Activated CD4-positive, alpha-beta T cell treated with anti-CD3 and anti-CD28 coated beads, Interleukin-2, Interleukin-4, amounts not matched to agents 100 ng/mL and 50 ng/mL, durations not matched to agents 16 hours and 8 hours (primary cell): ENCODE data around the gene TMTC2.
"Not testable (repeated sequence)": the region's sequence is repeated elsewhere in the genome, so short reads cannot be mapped to it uniquely, and the experiment has no call there.

Experiments
- DNase-seq: peaks from one replicate; pipeline ENCODE4 v3.0.0-alpha.2; 2020; ENCODE audit warnings: low spot score

TMTC2 gene

DNA sequence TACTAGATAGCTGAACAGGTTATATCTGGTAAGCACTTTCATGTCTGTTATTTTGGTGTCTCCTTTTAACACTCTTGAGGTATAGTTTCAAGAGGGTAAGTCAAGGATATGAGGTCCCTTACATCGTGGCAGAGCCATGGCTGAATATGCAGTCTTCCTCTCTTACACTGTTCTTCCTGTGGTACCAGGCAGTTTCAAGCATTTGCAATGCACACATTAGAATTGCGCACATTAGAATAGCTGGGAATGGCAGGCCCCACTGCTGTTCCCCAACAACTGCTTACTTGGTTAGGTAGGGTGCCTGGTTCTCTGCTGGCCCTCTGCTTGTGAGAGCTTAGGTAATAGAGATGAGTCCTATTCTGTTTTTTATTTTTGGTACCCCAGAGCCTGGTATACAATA, 41.2 kb downstream of the TMTC2 start:
- no peak for DNase-seq

DNA sequence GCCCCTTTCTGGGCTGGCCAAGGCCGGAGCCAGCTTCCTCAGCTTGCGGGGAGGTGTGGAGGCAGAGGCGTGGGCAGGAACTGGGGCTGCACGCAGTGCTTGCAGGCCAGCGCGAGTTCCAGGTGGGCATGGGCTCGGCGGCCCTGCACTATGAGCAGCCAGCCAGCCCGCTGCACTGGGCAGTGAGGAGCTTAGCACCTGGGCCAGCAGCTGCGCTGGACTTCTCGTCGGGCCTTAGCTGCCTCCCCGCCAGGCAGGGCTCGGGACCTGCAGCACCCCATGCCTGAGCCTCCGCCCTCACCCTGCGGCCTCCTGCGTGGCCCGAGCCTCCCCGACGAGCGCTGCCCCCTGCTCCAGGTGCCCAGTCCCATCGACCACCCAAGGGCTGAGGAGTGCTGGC, 42.0 kb downstream of the TMTC2 start:
- no peak for DNase-seq

DNA sequence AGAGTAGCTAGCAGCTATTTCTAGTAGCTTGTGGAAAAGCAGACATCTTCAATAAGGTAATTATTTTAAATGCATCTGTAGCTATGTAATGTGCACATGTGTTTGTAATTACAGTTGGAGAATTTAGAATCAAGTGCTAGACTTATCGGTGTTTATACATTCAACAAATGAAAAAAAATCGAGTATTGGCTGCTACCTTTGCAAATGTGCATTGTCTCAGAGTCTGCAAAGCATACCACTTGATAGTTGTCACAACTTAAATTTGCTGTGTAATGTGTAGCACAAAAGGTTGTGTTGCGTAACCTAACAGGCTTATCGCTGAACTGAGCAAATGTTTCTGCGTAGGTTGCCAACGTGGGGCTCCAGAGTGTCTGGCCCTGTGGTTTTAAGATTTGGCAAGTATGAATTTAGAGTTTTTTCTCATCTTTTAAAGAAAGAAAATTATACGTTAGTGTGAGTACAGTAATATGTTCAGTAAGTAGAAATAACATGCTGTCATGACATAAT, 44.3 kb downstream of the TMTC2 start:
- no peak for DNase-seq

DNA sequence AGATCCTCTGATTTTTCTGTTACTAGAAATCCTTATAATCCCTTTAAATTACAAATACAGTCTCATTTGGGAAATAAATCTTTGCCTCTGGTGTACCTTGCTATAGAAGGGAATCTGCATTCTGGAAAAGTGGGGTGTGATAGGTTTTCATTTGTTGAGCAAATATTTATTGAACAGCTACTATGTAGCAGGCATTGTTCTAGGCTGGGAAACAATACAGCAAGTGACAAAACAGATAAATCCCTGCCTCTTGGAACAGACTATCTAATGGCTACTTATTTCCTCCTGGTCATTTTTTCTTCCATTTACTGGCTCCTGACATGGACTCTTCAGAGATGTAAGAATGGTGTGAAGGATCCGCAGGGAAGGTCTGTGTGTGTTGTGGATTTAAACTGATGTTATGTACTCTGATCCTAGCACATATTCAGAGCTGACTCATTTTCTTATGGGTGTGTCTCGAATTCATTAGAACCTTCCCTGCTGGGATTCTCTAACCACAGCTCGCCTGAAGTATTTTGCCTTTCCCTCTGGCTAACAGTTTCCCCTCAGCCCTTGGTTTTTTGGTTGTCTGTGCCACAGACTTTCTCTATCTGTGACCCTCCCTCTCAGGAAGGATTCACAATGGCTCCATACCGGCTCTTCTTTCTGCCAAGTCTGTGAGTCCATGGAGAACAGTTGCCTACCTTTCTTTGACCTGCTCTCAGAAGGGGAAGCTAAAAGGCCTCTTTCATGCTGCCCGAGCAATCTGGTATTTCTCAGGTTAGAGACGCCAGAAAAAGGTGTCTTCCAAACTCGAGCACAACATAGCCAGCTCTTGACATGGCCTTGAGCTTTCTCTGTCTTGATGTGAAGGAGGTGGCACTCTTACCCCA, 53.7 kb downstream of the TMTC2 start:
- no peak for DNase-seq

DNA sequence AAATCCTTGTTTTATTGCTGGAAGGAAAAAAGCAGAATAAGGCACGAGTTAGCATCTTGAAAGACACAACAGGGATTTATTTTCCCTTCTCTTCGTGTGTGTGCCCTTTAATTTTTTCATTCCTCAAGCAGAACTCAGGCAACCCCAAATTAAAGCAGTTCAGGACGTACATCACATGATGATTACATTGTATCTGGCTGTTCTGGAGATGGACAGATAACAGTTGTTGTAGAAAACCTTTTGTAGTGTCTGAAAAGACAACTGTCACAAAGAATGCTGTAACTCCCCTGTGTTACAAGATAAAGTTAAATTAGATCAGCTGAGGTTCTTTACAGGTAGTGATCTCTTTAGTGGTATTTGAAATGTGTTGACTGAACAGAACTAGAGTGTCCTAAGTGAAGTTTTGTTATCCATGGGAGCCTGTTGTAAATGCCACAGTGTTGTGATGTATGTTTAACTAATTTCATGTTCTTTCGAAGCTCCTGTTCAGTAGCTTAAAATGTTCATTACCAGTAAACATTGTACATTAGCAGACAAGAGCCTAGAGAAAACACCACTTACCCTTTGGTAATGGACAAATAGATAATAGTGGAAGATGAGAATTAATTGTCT, 58.5 kb downstream of the TMTC2 start:
- DNase-seq, result no peak

DNA sequence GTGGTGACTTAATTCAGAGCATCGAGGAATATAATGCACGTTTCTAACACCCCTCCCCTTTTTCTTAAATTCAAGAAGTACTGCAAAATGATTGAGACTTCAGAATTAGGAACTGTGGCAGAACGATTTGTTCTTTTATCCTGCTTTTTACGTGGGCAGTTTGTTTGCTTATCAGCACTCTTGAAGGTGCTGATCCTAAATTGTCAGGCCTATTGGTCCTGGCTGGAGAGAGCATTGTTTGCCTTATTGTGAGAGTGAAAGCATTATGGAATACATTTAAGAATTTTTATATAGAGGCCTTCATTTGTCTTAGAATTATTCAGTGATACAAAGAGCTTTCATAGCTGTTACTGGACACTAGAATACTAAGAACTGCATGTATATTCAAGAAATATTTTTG, 59.1 kb downstream of the TMTC2 start:
- DNase-seq, result no peak

DNA sequence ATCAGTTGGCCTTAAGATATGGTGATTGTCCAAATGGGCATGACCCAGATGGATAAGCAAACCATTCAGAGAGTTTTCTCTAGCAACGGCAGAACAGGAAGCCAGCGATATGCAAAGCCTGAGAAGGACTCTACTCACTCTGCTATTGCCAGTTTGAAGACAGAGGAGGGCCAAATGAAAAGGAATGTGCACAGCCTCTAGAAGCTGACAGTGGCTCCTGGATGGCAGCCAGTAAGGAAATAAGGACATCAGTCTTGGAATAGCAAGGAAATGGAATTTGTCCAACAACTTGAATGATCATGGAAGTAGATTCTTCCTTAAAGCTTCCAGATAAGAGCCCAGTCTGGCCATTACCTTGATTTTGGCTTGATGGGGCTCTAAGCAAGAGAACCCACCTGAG, 60.0 kb downstream of the TMTC2 start:
- no peak for DNase-seq

DNA sequence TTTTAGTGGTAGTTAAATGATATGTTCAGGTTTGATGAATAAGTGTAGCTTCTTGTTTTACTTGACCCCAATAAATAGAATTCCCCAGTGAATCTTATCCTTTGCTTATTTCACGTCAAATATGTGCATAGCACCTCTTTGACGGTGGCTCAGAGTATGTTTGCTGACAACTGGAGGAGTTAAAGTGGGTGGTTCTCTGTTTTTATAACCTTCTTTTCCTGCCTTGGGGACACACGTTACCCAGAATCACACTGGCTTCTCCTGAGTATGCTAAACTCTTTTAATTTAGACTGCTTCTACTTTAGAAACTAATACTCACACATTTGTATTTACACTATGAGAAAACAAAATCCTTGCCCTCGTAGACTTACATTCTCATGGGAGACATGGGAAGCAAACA, 62.3 kb downstream of the TMTC2 start:
- no peak for DNase-seq

DNA sequence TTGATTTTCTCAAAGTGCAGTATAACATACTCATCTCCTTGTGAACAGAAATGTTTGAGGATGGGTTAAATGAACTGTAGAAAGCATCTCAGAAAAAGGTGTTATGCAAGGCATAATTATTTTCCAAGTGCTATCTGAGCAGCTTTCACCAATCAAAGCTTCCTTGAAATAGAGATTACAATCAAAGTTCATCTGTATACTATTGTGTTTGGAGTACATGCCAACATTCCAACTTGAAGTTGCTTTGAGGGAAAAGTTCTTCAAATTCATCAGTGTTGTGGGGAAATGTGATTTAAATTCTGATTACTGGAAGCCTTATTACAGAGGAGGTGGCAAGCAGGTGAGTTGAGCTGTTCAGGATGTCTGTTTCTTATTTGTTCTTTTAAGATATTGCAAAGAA, 68.2 kb downstream of the TMTC2 start:
- DNase-seq, result no peak

DNA sequence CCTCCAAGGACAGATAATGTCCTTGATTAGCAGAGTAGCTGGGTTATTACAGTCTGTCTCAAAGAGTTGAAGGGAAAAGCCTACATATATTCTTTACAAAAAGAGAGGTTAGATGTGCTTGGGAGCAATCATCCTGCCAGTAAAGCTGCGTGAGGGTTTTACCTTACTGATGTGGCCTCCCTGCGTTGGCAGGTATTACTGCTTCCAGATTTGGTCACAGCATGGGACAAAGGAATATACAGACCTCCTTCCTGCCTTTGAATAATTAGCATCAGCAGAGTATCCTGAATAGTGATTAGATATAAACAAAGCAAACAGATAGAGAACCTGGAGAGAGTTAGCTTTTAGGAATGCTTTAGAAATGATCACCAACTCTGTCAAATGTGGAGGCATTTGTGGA, 69.6 kb downstream of the TMTC2 start:
- no peak for DNase-seq

DNA sequence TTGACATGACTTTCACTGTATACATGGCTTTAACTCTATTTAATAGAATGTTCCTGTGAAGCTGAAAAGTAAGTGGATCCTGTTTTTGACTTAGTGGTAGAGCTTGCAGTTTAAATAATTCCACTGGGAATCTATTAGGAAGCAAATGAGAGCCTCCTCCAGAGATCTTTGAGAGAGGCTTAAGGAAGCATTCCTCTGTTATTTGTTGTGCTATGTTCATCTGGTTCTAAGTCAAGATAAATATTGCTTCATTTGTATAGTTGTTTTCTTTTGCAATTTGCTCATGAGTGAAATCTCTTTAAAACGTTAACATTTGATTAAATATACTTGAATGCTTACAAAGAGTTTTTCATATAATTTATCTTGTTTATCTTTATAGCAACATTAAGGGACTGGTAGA, 70.4 kb downstream of the TMTC2 start:
- no peak for DNase-seq

DNA sequence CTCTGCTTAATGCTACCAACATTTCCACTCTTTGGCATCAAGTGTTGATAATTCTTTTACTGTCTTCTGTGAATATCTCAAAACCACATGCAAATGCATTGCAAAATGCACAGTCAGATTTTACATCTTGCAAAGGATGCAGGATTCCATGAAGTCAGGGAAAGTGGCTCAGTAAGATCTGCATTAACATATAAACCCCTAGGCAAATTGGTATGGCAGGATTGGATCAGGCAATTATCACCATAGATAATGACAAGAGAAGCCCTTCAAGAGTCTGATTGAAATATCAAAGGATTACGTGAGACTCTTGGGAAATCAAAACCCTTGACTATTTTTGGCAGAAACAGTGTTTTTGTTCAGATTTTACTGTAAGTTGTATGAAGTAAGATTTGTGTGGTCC, 71.0 kb downstream of the TMTC2 start:
- no peak for DNase-seq

DNA sequence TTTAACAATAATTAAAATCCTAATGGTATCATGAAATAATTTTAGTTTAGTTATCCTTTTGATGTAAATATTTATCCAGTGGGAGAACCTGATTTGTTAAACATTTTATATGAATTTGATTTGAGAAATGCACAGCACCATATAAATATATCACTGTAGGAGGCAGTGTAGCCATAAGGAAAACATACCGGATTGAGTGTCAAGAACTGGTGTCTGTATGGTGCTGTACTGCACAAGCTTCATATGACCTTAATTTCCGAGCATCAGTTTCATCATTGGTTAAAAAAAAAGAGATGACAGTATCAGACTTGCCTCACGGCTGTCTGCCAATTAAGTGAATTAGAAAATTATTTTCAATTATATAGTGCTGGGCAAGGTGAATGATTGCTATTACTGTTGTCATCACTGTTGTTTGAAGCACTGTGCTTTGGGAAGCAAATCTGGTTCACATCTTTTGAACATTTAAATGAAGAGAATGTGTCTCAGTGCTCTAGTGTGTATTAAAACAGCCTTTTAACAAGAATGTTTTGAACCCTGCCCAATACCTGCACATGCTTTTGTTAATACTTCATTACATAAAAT, 72.1 kb downstream of the TMTC2 start:
- no peak for DNase-seq

DNA sequence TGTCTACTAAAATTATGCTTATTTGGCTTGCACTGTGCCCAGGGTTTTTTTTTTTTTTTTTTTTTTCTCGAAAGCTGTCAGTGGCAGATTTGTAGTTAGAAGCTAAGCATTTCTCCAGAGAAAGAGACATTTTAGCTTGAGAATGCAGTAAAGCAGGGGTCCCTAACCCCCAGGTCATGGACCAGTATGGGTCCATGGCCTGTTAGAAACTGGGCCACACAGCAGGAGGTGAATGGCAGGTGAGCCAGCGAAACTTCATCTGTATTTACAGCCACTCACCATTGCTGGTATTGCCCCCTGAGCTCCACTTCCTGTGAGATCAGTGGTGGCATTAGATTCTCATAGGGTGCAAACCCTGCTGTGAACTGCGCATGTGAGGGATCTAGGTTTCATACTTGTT, 73.7 kb downstream of the TMTC2 start:
- no peak for DNase-seq

DNA sequence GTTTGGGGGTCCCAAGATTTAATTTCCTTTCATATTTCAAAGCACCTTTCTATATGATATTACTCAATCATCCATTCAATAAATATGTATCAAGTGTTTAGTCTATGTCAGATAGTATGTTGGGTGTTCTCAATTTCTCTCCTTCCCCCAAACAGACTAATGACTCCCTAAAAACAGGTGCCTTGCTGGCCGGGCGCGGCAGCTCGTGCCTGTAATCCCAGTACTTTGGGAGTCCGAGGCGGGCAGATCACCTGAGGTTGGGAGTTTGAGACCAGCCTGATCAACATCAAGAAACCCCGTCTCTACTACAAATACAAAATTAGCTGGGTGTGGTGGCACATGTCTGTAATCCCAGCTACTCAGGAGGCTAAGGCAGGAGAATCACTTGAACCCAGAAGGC, 78.5 kb downstream of the TMTC2 start:
- DNase-seq, result not testable (repeated sequence)

DNA sequence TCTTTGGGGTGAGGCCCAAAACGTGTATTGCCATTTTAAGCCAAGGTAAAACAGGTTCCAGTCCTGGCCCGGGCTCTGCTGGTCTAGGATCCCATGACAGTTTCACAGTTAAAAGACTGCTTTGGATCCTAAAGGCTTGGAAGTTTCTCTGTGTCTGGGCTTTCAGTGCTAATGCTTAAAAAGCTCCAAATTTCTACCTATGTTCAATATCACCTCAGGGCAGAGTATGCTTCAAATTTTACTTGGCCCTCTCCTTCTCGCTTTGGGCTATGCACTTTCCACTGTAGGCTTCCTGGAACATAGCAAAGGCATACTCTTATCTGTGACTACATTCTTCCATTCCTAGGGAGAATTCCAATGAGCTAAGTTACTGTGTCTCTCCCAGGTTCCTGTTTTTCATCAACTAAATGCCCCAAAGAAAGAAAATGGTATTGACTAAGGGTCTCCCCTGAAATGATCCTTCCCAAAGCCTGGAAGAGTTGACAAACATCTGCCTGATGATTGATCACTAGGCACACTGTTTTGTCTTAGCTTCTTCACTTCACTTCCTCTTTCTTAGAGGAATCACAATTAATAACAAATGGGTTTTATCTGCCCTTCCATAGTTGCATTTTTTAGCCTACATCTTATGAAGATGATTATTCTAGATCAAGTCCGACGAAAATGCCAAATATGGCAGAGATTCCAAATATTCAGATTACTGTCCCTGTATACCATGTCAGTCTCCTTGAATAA, 79.4 kb downstream of the TMTC2 start:
- DNase-seq, result no peak

DNA sequence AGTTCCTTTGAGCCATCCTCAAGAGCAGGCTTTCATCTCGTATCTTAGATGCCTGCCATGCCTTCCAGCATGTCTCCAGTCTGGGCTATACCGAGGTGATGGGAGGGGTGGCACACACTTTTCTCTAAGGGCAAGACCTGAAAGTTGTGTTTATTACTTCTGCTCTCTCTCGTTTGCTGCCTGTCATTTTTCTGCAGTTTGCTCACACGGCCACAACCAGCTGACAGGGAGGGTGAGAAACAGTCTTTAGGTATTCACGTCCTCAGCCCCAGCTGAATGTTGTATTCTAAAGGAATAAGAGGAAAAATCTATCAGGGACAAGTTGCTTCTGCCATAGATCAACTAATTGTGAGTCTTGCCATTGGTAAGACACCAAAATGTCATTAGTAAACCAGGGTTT, 88.0 kb downstream of the TMTC2 start:
- no peak for DNase-seq

DNA sequence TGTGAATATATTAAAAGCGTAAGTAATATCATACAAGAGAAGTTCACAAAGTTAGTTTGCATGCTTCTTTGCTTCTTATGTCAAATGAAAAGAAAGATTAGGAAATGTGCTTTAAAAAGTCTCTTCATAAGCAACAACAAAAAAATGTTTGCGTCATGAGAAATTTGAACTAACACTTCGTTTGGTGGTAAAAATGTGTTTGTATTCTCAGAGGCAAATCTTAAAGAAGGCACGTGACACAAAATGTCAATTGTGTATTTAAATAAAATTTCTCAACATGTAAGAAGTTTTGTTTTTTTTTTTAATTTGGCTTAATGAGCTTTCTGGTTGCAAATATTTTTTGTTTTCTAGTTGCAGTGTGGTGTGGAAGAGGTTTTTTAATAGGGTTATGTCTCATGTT, 93.8 kb downstream of the TMTC2 start:
- no peak for DNase-seq

DNA sequence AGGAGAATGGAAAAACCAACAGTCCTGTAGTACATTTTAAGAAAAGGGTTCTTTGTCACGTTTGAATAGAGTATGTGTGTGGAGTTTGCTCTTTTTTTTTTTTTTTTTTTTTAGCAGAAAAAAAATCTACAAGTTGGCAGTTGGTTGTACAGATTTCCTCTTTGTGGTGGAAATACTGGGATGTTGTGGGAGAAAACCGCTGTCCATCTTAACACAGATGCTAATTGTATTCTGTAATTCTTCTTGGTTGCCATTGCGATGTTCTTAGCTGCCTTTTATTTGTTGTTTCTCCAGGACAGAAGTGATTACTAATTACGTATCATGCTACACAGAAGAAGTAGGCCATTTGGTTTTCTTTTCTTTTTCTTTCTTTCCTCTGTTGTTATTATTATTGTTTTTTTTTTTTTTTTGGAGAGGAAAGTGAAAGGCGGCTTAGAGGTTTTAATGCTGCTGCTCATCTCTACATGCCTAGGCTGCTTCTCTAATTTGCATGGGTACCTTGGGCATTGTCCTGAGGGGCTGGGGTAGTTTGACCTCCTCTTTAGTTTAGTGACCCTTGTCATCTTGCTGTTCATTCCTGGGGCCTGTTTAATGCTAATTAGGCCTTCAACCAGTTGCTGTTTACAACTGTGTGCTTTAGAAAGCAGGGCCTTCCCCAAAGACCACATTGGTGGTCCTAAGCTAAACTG, 94.7 kb downstream of the TMTC2 start:
- DNase-seq, result no peak

DNA sequence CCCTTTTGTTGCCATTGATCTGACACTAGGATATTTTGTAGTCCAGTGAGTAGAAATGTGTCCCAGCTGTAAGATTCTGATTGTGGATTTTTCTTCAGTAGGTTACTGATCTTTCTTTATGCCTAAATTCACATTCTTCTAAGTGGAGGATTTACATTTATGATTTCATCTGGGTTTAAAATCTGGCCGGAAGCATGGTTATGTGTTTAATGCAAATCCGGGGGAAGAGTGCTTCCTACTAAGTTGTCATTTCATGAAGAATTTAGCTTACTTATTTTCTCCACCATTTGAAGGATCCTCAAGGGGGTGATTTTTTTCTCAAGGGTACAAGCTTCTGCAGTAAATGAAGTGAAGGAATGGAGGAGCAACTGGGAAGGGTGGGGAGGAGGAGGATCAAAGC, 96.7 kb downstream of the TMTC2 start:
- DNase-seq, result no peak

DNA sequence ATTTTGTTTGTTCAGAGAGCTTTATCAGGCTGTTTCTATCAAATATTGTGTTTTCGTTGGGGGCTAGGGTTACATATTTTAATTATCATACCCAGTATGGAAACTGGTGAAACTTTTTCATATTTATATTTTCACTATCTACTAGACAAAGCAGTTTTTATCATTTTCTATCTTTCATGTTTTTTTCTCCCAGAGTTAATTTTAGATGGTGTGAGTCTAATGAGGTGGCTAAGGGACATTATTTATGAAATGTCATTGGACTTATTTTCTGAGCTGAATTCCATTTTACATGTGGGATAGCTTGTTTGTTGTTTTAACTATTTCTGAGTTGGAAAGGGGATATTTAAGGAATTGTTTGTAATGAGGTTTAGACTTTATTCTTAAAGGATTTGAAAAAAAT, 100.3 kb downstream of the TMTC2 start:
- DNase-seq, result no peak

DNA sequence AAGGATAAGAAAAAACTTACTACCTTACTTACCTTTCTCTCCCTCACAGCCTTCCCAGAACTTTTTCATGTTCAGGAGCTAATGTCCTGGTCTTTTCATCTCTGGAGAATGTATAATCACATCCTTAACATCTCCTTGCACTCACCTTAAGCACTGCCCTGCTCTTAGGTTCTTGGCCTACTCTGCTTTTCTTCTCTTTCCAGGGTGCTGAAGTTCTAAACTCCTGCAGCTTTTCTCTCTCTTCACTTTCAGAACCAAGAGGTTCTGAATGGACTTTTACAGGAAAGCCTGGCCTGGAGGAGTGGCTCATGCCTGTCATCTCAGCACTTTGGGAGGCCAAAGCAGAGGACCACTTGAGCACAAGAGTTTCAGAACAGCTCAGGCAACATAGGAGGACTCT, 101.9 kb downstream of the TMTC2 start:
- no peak for DNase-seq
